HepG2 (cell line): Measurements from ENCODE around the gene CAPN11. TPM values are rescaled to one million over a fixed set of nuclear protein-coding genes. Genes with fewer than 3 reads are reported as not detected.

Experiments used
- BATF2 ChIP-seq: sonication (generic); formaldehyde crosslinking; IDR thresholded peaks from 2 replicates; pipeline ENCODE4 v1.8.0; 2022; ENCODE audit warnings: mild to moderate bottlenecking, missing genetic modification reagents, moderate library complexity
- CREB3 ChIP-seq: sonication (generic); formaldehyde crosslinking; IDR thresholded peaks from 2 replicates; pipeline ENCODE4 v1.5.0; 2020; ENCODE audit warnings: missing genetic modification reagents
- ERF ChIP-seq: IDR thresholded peaks from 2 replicates; pipeline ENCODE4 v1.6.1; 2018; ENCODE audit warnings: missing biosample characterization, missing genetic modification reagents
- KAT7 ChIP-seq: IDR thresholded peaks from 2 replicates; pipeline ENCODE4 v1.6.1; 2018; ENCODE audit warnings: borderline replicate concordance, missing compliant biosample characterization
- NFE2 ChIP-seq: sonication (generic); formaldehyde crosslinking; IDR thresholded peaks from 2 replicates; pipeline ENCODE4 v1.4.0; 2020; ENCODE audit warnings: missing genetic modification reagents
- ZBED4 ChIP-seq: sonication (generic); formaldehyde crosslinking; IDR thresholded peaks from 2 replicates; pipeline ENCODE4 v1.4.0; 2020; ENCODE audit warnings: missing genetic modification reagents, borderline replicate concordance
- ZBTB49 ChIP-seq: sonication (generic); formaldehyde crosslinking; IDR thresholded peaks from 2 replicates; pipeline ENCODE4 v1.4.0; 2020; ENCODE audit warnings: missing genetic modification reagents, borderline replicate concordance
- ZFAT ChIP-seq: sonication (generic); formaldehyde crosslinking; conservative IDR thresholded peaks from 2 replicates; pipeline ENCODE4 v1.8.1; 2023; ENCODE audit warnings: missing genetic modification reagents, inconsistent platforms
- ZFP41 ChIP-seq: sonication (generic); formaldehyde crosslinking; IDR thresholded peaks from 2 replicates; pipeline ENCODE4 v1.4.0; 2020; ENCODE audit warnings: mild to moderate bottlenecking, missing genetic modification reagents, borderline replicate concordance
- ZNF136 ChIP-seq: sonication (generic); formaldehyde crosslinking; IDR thresholded peaks from 2 replicates; pipeline ENCODE4 v1.8.1; 2022; ENCODE audit warnings: low read depth, mild to moderate bottlenecking, moderate library complexity, missing genetic modification reagents
- ZNF253 ChIP-seq: sonication (generic); formaldehyde crosslinking; IDR thresholded peaks from 2 replicates; pipeline ENCODE4 v1.8.0; 2022; ENCODE audit warnings: mild to moderate bottlenecking, missing genetic modification reagents, borderline replicate concordance
- ZNF710 ChIP-seq: sonication (generic); formaldehyde crosslinking; IDR thresholded peaks from 2 replicates; pipeline ENCODE4 v1.5.0; 2020; ENCODE audit warnings: mild to moderate bottlenecking, missing genetic modification reagents, borderline replicate concordance
- ZNF766 ChIP-seq: sonication (generic); formaldehyde crosslinking; IDR thresholded peaks from 2 replicates; pipeline ENCODE4 v1.5.0; 2020; ENCODE audit warnings: missing genetic modification reagents, borderline replicate concordance
- ZSCAN12 ChIP-seq: sonication (generic); formaldehyde crosslinking; IDR thresholded peaks from 2 replicates; pipeline ENCODE4 v1.9.0; 2021; ENCODE audit warnings: mild to moderate bottlenecking, missing genetic modification reagents
- polyA plus RNA-seq, 8 experiments: library from polyadenylated mRNA; depleted of rRNA in 3 of 8; stranded (reverse) in 7 of 8; unstranded in 1 of 8; fragments of >200 nt; fragmentation: Illumina TruSeq in 4 of 8; extraction: Trizol in 4 of 8; gene quantifications; 2 replicates each; pipeline versions ENCODE4 v1.2.1 to v1.2.3, GENCODE V29; 2011 to 2016; ENCODE audit warnings: low read depth in 4 of 8, missing spikeins in 1 of 8, mixed read lengths in 1 of 8; ENCODE audit not compliant: insufficient read depth in 1 of 8
- total RNA-seq, 5 experiments: library from RNA; depleted of rRNA; stranded (reverse); fragments of >200 nt; fragmentation: Illumina TruSeq; extraction: Trizol; gene quantifications; 2 replicates each; pipeline ENCODE4 v1.2.3, GENCODE V29; 2016; ENCODE audit warnings: low read depth in 1 of 5

The CAPN11 gene
- total and polyA plus RNA-seq, 2 of the 13 experiments (the other 11 are each of a cell fraction or from before 2014, with no cell fraction given): 0.07 to 0.11 TPM

GRCh38 chr6:44219053-44219814 lies 60.6 kb downstream of the CAPN11 start (continued):
- TF ChIP-seq ZNF710 (CRISPR knock-in tag) (peak; percentile 51; the same call in 1 of the 2 replicates), ZFAT (0 out of 2 replicates have a peak, but pooled peaks have one; percentile 26), ZBTB49 (CRISPR knock-in tag) (peak; percentile 66; the same call in 1 of the 2 replicates), CREB3 (peak; percentile 85; the same call in 1 of the 2 replicates), NFE2 (CRISPR knock-in tag) (no peak), ERF (CRISPR knock-in tag) (peak; percentile 74; the same call in 1 of the 2 replicates), ZNF136 (CRISPR knock-in tag) (peak; percentile 76; the same call in 1 of the 2 replicates), ZFP41 (CRISPR knock-in tag) (peak; percentile 70; the same call in 1 of the 2 replicates), ZSCAN12 (CRISPR knock-in tag) (peak; percentile 79; the same call in 1 of the 2 replicates), ZNF766 (CRISPR knock-in tag) (no peak), ZNF253 (CRISPR knock-in tag) (peak; percentile 69; the same call in 1 of the 2 replicates), BATF2 (CRISPR knock-in tag) (no peak), KAT7 (CRISPR knock-in tag) (0 out of 2 replicates have a peak, but pooled peaks have one; percentile 45), ZBED4 (CRISPR knock-in tag) (peak; percentile 71)
